B cell (primary cell): ENCODE measurements around the gene ENO2. TPM values are rescaled to one million over a fixed set of nuclear protein-coding genes. Genes with fewer than 3 reads are reported as not detected.

Experiments
- ATAC-seq: fragments of 200-7000 bp; cut with Tn5 transposase; one replicate; pipeline ENCODE4 v1.10.0; 2021; ENCODE audit warnings: low read depth, mild to moderate bottlenecking, moderate number of reproducible peaks, moderate library complexity
- CTCF ChIA-PET: fragments of 350-600 bp; sonication (Branson Sonifier 250); formaldehyde crosslinking; loops from one replicate; lab custom pipeline; 2021; ENCODE audit warnings: antibody characterized with exemption, inconsistent platforms; lab: Charles Lee
- POLR2A ChIA-PET: fragments of 350-600 bp; sonication (Branson Sonifier 250); formaldehyde crosslinking; loops from one replicate; lab custom pipeline; 2021; ENCODE audit warnings: antibody characterized with exemption; lab: Charles Lee
- DNase-seq: peaks from one replicate; pipeline ENCODE4 v3.0.0; 2013
- H2AFZ ChIP-seq: 2 replicates; pipeline ENCODE4 v1.6.1; 2012; ENCODE audit warnings: mild to moderate bottlenecking, low read depth, low read length; ENCODE audit not compliant: insufficient read depth, poor library complexity, severe bottlenecking
- H3K27ac ChIP-seq, 2 donors: 1 replicate in 1 of 2; 2 replicates in 1 of 2; pipeline ENCODE4 v1.5.1; 2012 to 2013; ENCODE audit warnings: low read length in 2 of 2, mild to moderate bottlenecking in 2 of 2, moderate library complexity in 1 of 2
- H3K27me3 ChIP-seq, 4 experiments: fragments of 200-600 bp in 1 of 4; sonication (generic) in 1 of 4; replicated peaks in 1 of 4; 1 replicate in 2 of 4; 2 replicates in 2 of 4; pipeline versions ENCODE4 v1.6.1 to v1.7.0; 2013 to 2016; ENCODE audit warnings: low read length in 3 of 4, mild to moderate bottlenecking in 2 of 4, mixed read lengths in 1 of 4, moderate library complexity in 1 of 4; ENCODE audit not compliant: insufficient read depth in 4 of 4, control insufficient read depth in 3 of 4; ENCODE audit errors: control extremely low read depth in 1 of 4
- H3K36me3 ChIP-seq, 2 experiments: replicated peaks in 1 of 2; 1 replicate in 1 of 2; 2 replicates in 1 of 2; pipeline versions ENCODE4 v1.6.1 to v1.7.1; 2013; ENCODE audit warnings: low read length in 1 of 2; ENCODE audit not compliant: insufficient read depth in 2 of 2, control insufficient read depth in 1 of 2; ENCODE audit errors: control extremely low read depth in 1 of 2, extremely low read depth in 1 of 2
- H3K4me1 ChIP-seq, 2 donors: fragments of 200-600 bp in 1 of 2; sonication (generic) in 1 of 2; 1 replicate in 1 of 2; 2 replicates in 1 of 2; pipeline versions ENCODE4 v1.5.1 to v1.6.1; 2013 to 2017; ENCODE audit warnings: low read length in 2 of 2; ENCODE audit not compliant: control insufficient read depth in 2 of 2, insufficient read depth in 2 of 2
- H3K4me2 ChIP-seq: replicated peaks from 2 replicates; pipeline ENCODE3; 2012; ENCODE audit warnings: mild to moderate bottlenecking, low read depth, low read length; ENCODE audit not compliant: poor library complexity, severe bottlenecking
- H3K4me3 ChIP-seq, 5 experiments: fragments of 200-600 bp in 1 of 5; sonication (generic) in 1 of 5; 1 replicate in 3 of 5; 2 replicates in 2 of 5; pipeline versions ENCODE4 v1.5.1 to v1.7.0; 2011 to 2016; ENCODE audit warnings: low read length in 4 of 5, mild to moderate bottlenecking in 4 of 5, low read depth in 2 of 5, control low read depth in 1 of 5, moderate library complexity in 1 of 5; ENCODE audit not compliant: insufficient read depth in 1 of 5; ENCODE audit errors: control extremely low read depth in 1 of 5, extremely low read depth in 1 of 5
- H3K79me2 ChIP-seq: fragments of 200-600 bp; sonication (generic); one replicate; pipeline ENCODE4 v1.6.0; 2016; ENCODE audit warnings: low read length; ENCODE audit not compliant: control insufficient read depth, insufficient read depth
- H3K9ac ChIP-seq: fragments of 200-600 bp; sonication (generic); 2 replicates; pipeline ENCODE4 v1.6.1; 2017; ENCODE audit warnings: mild to moderate bottlenecking, low read length, moderate library complexity
- H3K9me3 ChIP-seq, 3 donors: one replicate each; pipeline versions ENCODE4 v1.6.1 to v1.7.1; 2013; ENCODE audit warnings: low read length in 2 of 3; ENCODE audit not compliant: control insufficient read depth in 2 of 3, insufficient read depth in 1 of 3; ENCODE audit errors: control extremely low read depth in 1 of 3
- H4K20me1 ChIP-seq: 2 replicates; pipeline ENCODE4 v1.6.0; 2012; ENCODE audit warnings: mild to moderate bottlenecking, low read length; ENCODE audit not compliant: insufficient read depth, control insufficient read depth, poor library complexity, severe bottlenecking
- H3K27ac Mint-ChIP-seq: one replicate; pipeline ENCODE4 v1.8.0; 2021; ENCODE audit warnings: mixed read lengths
- H3K27me3 Mint-ChIP-seq: one replicate; pipeline ENCODE4 v1.8.0; 2021; ENCODE audit warnings: mixed read lengths
- H3K4me1 Mint-ChIP-seq: one replicate; pipeline ENCODE4 v1.8.0; 2021; ENCODE audit warnings: mixed read lengths
- H3K4me3 Mint-ChIP-seq: one replicate; pipeline ENCODE4 v1.8.0; 2021; ENCODE audit warnings: mixed read lengths
- H3K9me3 Mint-ChIP-seq: one replicate; pipeline ENCODE4 v1.8.0; 2022; ENCODE audit warnings: mixed read lengths; ENCODE audit not compliant: insufficient read depth
- EZH2 ChIP-seq: IDR thresholded peaks from 2 replicates; pipeline ENCODE4 v1.6.1; 2012; ENCODE audit warnings: borderline replicate concordance, low read depth, mild to moderate bottlenecking, moderate library complexity, low read length; ENCODE audit not compliant: insufficient read depth, poor library complexity, severe bottlenecking
- WGBS: methylation state at CpG from one replicate; pipeline ENCODE4 v1.1.5; 2013; ENCODE audit warnings: missing lambda C conversion rate; ENCODE audit not compliant: insufficient coverage; 5-methylcytosine and 5-hydroxymethylcytosine counted together
- intact Hi-C: fragments of 100-400 bp; cut with micrococcal nuclease; formaldehyde crosslinking; loops from one replicate; pipeline ENCODE4 v1.10.0; 2022
- polyA plus RNA-seq: library from polyadenylated mRNA; depleted of rRNA; stranded (reverse); fragments of >200 nt; gene quantifications from 2 replicates; pipeline ENCODE4 v1.2.3, GENCODE V29; 2012
- total RNA-seq, 2 donors: library from RNA; stranded (reverse); fragments of 120-200 nt in 1 of 2; gene quantifications; 1 replicate in 1 of 2; 2 replicates in 1 of 2; pipeline versions ENCODE4 v1.2.3 to v1.2.4, GENCODE V29; 2013 to 2022
- TF ChIP-seq, protein P1 (sequence below): fragments of 200-600 bp; IDR thresholded peaks from one replicate; pipeline ENCODE4 v1.8.0; 2022; ENCODE audit warnings: antibody characterized with exemption, mild to moderate bottlenecking

Gene ENO2
- total and polyA plus RNA-seq, 2 donors (not counting 1 experiment from before 2014, with no cell fraction given), result 42.5 to 55.3 TPM

DNA sequence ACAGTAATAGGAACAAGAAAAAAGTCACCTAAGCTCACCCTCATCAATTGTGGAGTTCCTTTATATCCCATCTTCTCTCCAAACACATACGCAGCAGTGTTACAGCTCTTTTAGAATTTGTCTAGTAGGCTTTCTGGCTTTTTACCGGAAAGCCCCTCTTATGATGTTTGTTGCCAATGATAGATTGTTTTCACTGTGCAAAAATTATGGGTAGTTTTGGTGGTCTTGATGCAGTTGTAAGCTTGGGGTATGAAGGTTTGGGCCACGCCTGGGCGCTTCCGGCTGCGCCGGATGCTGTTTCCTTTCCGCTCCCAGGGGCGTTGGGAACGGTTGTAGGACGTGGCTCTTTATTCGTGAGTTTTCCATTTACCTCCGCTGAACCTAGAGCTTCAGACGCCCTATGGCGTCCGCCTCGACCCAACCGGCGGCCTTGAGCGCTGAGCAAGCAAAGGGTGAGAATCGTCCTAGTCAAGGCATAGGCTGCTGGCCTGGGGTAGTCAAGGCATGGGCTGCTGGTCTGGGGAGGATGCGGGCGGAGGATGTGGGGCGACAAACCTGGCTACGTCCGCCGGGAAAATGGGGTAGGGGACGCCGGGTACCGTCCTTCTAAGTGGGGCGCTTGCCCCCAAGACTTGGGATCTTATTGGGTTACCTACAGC is 29.5 kb downstream of the ENO2 start, which contains the start of the genes C12orf57 and RNU7-1:
TSS of gene C12orf57 (plus strand) at position 301 of the 659 bp plus-strand sequence. CDS start at position 401, 100 bp downstream.
TSS of gene RNU7-1 (plus strand) at position 95 of the 659 bp plus-strand sequence.
- peak within 1 kb of the TSS; percentile 72 for H2AFZ ChIP-seq
- peak; percentile 55 for ATAC-seq
- 0% methylated on average over 26 of the region's 31 CpGs for WGBS

More for the DNA sequence above, 29.5 kb downstream of the ENO2 start, which contains the start of the genes C12orf57 and RNU7-1:
- no peaks in the 10 kb centered on the region for H3K27me3 ChIP-seq
- H3K9ac ChIP-seq, result peak within 1 kb of the TSS; percentile 89
- DNase-seq, result peak; percentile 94
- POLR2A ChIA-PET, result interaction anchor here (0.9 to 18.5 kb wide), 17 partner anchors 14 to 451 kb away, joined by 3 to 662 read pairs (median 5); partner anchors contain the start of genes C1RL, CDCA3, COPS7A and ENO2
- intact Hi-C loops, result loop anchor here (1.0 to 10.0 kb wide), 7 partner anchors 17 to 309 kb away; partner anchors contain the start of genes C1RL, EMG1, LPAR5 and LPCAT3
- peak within 1 kb of the TSS; percentile 25 to 92 (median 80) for H3K4me3 ChIP-seq
- H3K27me3 Mint-ChIP-seq, result no peaks in the 10 kb centered on the region
- H4K20me1 ChIP-seq, result no peaks in the 10 kb centered on the region
- no peaks in the 10 kb centered on the region for H3K9me3 Mint-ChIP-seq
- peaks cover 9% of the 10 kb centered on the region for H3K79me2 ChIP-seq
- no peak for TF ChIP-seq EZH2
- TF ChIP-seq, protein P1, sequence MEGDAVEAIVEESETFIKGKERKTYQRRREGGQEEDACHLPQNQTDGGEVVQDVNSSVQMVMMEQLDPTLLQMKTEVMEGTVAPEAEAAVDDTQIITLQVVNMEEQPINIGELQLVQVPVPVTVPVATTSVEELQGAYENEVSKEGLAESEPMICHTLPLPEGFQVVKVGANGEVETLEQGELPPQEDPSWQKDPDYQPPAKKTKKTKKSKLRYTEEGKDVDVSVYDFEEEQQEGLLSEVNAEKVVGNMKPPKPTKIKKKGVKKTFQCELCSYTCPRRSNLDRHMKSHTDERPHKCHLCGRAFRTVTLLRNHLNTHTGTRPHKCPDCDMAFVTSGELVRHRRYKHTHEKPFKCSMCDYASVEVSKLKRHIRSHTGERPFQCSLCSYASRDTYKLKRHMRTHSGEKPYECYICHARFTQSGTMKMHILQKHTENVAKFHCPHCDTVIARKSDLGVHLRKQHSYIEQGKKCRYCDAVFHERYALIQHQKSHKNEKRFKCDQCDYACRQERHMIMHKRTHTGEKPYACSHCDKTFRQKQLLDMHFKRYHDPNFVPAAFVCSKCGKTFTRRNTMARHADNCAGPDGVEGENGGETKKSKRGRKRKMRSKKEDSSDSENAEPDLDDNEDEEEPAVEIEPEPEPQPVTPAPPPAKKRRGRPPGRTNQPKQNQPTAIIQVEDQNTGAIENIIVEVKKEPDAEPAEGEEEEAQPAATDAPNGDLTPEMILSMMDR, result no peak
- H3K4me1 ChIP-seq, result peaks cover 48 to 67% of the 10 kb centered on the region in 2 donors
- H3K27ac ChIP-seq, result peak within 1 kb of the TSS; percentile 93 to 99
- peaks cover 0 to 10% of the 10 kb centered on the region in 2 experiments for H3K36me3 ChIP-seq
- H3K27ac Mint-ChIP-seq, result peak within 1 kb of the TSS; percentile 97
- H3K4me3 Mint-ChIP-seq, result peak within 1 kb of the TSS; percentile 97
- H3K4me1 Mint-ChIP-seq, result peaks cover 61% of the 10 kb centered on the region
- peak within 1 kb of the TSS; percentile 99 for H3K4me2 ChIP-seq
- no peaks in the 10 kb centered on the region for H3K9me3 ChIP-seq
- CTCF ChIA-PET, result interaction anchor here (0.8 to 16.6 kb wide), 23 partner anchors 8 to 309 kb away, joined by 3 to 944 read pairs (median 6); partner anchors contain the start of genes C1RL, EMG1, LPCAT3 and MLF2
